NCI-H345 treated with DMSO at 0.1 percent for 48 hours (cell line): ENCODE data around the gene NEURL3.
A peak's percentile ranks its signal among the peaks of the same experiment; 100 is the strongest.
"Not testable (repeated sequence)": the region's sequence is repeated elsewhere in the genome, so short reads cannot be mapped to it uniquely, and the experiment has no call there.

Experiments
- DNase-seq: peaks from one replicate; lab custom pipeline; 2025; ENCODE audit not compliant: unreplicated experiment; lab: John Stamatoyannopoulos, UW

NEURL3 gene

DNA sequence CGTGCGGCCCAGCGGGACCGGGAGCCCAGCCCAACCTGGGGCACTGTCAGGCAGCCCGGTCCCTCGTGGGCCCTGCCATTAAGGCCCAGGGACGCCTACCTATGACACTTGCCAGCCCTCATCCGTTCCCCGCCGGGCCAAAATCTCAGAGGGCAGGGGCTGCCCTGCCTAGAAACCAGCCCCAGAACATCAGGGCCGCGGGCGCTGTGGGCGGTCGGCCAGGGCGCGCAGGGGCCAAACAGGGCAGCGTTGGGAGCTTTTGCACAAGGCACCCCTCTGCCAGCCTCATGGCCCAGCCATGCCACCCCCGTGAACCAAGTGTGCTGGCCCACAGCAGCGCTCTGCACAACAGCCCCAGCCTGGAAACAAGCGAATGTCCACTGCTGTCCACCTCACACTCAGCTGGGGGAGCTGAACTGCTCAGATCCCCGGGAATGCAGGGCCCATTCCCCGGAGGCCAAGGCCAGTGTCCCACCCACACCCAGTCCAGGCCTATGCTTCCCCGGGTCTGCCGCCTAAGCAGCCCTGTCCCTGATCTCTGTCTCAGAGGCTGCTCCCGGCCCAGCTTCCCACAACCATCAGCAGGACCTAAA is 3.5 kb upstream of the NEURL3 start:
- no peak for DNase-seq

- DNase-seq = peak; percentile 23
These were observed 2.9 kb upstream of the NEURL3 start for GRCh38 chr2:96507957-96508520.

GRCh38 chr2:96506907-96507240 is 1.7 kb upstream of the NEURL3 start:
- no peak for DNase-seq

DNA sequence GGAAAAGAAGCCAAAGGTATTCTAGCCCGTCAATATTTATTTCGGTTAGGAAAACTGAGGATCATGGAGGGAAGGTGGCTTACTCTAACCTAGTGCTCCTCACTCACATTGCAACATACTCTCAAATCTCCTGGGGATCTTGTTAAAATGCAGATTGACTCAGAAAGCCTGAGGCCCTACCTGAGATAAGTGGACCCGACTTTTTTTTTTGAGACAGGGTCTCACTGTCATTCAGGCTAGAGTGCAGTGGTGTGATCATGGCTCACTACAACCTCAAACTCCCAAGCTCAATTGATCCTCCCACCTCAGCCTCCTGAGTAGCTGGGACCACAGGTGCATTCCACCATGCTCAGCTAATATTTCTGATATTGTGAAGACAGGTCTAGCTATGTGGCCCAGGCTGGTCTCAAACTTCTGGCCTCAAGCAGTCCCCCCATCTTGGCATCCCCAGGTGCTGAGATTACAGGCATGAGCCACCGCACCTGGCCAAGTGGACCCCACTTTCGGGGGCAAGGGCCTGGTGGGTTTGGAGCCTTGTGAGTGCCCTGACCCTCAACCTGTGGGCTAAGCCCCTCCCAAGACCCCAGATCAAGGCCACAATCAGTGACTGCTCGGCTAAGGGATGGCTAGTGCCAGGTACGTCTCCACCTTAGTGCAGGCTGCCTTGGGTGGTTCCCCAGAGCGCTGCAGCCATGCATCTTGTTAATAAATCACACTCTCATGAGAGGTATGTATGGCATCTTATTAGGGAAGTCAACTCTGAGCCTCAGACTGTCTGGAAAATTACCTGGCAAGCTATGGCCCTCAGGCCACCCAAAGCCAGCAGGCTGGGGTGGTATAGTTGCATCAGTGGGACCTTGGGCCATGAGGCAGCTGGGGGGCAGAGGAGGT is 1.1 kb upstream of the NEURL3 start:
- DNase-seq = no peak

- DNase-seq = no peak
These were observed 1.4 kb downstream of the NEURL3 start for GRCh38 chr2:96503637-96504243.

DNA sequence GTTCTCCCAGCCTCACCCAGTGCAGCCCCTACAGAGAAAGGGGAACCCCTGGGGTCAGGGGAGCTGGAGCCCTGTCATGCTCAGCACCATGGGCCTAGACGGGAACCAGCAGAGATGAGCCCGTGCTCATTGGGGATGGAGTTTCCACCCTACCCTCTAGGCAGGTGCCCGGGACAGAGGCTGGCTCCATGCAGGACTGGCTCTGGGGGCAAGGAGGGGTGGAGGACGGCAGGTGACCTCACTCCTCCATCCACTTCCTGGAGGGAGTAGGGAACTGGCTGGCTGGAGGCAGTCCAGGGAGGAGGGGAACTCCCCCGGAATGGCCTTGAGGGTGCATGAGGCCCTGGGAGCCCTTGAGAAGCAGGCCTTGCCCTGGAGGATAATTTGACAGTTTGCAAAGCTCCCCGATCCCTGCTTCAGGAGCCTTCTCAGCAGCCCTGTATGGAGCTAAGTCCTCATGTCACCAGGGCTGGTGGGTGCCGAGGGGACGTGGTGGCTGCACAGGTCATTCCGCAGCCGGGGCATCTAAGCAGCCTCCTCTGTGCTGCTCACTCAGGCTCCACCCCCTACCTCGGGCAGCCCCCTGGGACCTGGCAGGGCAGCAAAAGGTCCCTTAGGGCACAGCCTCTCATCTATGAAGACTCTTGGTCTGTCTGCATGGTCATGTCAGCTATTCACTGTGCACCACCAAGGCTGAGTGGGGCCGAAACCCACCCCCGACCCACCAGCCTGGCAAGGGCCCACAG is 2.1 kb downstream of the NEURL3 start:
- DNase-seq = no peak

- DNase-seq = no peak
These were observed 3.0 kb downstream of the NEURL3 start for GRCh38 chr2:96501886-96502810.

DNA sequence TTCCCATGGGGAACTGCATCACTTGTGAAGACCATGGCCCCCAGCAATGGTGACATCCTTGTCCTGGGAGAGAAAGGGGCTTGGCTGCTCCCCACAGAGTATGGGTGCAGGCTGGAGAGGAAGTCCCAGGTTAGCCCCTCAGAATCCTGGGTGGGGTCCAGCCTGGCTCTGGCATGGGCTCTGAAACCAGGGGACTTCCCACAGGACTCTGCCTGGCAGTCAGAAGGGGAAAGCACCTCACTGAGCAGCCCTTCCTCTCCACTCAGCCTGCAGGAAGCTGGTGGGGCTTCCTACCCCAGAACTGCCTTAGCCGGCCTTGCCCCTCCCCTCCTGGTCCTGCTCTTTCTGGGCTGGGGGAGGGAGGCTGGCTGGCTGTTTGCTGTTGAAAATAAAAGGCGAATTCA is 3.7 kb downstream of the NEURL3 start:
- no peak for DNase-seq

- no peak for DNase-seq
These were observed 4.6 kb downstream of the NEURL3 start for GRCh38 chr2:96500385-96501066.

GRCh38 chr2:96499061-96499960 is 5.8 kb downstream of the NEURL3 start:
- DNase-seq = no peak

DNA sequence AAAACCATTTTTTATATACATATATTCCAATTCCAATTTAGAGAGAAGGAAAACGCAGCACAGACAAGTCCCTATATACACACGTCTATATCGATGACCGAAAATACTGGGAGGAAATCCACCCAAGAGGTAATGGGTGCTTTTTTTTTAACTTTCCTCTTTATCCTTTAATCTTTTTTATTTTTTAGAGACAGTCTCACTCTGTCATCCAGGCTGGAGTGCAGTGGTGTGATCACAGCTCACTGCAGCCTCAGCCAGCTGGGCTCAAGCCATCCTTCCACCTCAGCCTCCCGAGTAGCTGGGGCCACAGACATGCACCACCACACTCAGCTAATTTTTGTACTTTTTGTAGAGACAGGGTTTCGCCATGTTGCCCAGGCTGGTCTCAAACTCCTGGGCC is 6.5 kb downstream of the NEURL3 start:
- not testable (repeated sequence) for DNase-seq

GRCh38 chr2:96498021-96498431 is 7.1 kb downstream of the NEURL3 start:
- DNase-seq = no peak

DNA sequence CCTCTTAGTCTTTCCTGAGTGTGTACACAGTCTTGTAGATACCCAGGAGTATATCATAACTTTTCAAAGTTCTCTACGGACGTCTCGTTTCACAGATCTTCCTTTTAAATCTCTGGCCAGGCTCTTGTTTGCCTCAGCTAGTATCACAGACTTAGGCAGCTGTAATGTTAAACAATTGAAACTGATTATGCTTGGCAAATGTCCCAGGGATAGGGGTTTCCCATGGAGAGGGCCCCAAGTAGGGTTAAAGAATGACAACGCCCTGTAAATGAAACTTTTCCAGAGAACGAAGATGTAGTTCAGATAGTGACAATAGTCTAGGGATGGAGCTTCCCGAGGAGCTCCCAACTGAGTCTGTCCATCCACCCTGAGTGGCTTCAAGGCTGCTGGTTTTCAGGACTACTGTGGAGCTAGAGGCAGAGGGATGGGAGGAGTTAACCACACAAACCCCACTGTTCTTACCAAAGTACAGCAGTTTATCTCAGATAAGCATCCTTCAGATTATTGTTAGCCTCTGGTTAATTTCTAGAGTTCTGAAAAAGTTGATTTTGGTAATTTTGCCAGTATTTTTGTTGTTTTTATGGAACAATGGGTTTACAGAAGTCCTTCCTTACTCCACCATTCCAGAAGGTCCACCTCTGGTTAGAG is 9.1 kb downstream of the NEURL3 start:
- DNase-seq = no peak

- DNase-seq = no peak
These were observed 11.0 kb downstream of the NEURL3 start for GRCh38 chr2:96494188-96494587.

DNA sequence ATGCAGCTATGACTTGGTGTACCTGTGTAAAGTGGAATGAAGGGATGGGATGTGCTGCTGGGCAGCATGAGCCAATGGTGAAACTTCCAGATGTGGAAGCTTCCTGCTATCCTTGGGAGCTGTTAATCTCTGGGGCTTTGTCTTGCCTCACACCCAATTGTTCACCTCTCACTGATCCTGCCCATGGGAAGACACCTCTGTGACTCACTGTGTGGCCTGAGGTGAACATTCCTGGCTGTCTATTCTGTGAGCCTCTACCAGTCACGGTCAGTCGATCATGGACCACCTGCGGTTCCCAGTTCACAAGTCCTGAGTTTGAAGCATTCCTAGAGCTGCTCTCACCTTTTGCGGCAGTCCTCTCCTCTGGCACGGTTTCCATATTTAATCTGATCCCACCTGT is 12.1 kb downstream of the NEURL3 start:
- DNase-seq = no peak

GRCh38 chr2:96491860-96492497 is 13.2 kb downstream of the NEURL3 start:
- no peak for DNase-seq

DNA sequence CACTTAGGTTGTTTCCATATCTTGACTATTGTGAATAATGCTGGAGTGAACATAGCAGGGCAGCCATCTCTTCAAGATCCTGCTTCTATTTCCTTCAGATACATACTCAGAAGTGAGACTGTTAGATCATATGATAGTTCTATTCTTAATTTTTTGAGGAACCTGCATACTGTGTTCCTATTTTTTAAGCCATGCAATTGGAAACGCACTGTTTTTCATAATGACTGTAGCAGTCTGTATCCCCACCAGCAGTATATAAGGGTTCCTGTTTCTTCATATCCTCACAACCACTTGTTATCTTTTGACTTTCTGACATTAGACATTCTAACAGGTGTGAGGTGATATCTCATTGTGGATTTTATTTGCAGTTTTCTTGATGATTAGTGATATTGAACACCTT is 15.5 kb downstream of the NEURL3 start:
- no peak for DNase-seq

DNA sequence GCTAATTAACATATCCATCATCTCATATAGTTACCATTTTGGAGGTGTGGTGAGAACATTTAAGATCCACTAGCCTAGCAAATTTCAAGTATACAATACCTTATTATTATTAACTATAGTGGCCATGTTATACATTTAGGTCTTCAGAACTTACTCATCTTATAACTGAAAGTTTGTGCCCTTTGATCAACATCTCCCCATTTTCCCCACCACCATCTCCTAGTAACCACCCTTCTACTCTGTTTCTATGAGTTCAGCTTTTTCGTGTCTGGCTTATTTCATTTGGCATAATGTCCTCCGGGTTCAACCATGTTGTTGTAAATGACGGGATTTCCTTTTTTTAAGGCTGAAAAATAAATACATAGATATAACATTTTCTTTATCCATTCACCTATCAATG is 15.9 kb downstream of the NEURL3 start:
- no peak for DNase-seq
